Body of pancreas (tissue), 4 donors: ENCODE measurements around the gene SPAG9. TPM values are rescaled to one million over a fixed set of nuclear protein-coding genes. Genes with fewer than 3 reads are reported as not detected.

ENCODE experiments used
- ATAC-seq: fragments of 150-250 bp; one replicate; pipeline ENCODE4 v1.9.1; 2016
- DNase-seq, 4 donors: peaks; one replicate each; pipeline ENCODE4 v3.0.0-alpha.2; 2019
- H3K27ac ChIP-seq, 4 donors: fragments of 200-600 bp; sonication (generic); 1 replicate in 3 of 4; 2 replicates in 1 of 4; pipeline versions ENCODE4 v1.5.1 to v1.6.1; 2016 to 2019; ENCODE audit warnings: mild to moderate bottlenecking in 1 of 4, mixed read lengths in 1 of 4, moderate library complexity in 1 of 4
- H3K27me3 ChIP-seq, 2 donors: fragments of 200-600 bp; sonication (generic); one replicate each; pipeline ENCODE4 v1.6.0; 2016; ENCODE audit warnings: mild to moderate bottlenecking in 1 of 2
- H3K36me3 ChIP-seq, 2 donors: fragments of 200-600 bp; sonication (generic); replicated peaks in 1 of 2; 2 replicates each; pipeline ENCODE4 v1.5.1; 2016; ENCODE audit warnings: low read depth in 2 of 2; ENCODE audit not compliant: insufficient read depth in 1 of 2
- H3K4me1 ChIP-seq: fragments of 200-600 bp; sonication (generic); one replicate; pipeline ENCODE4 v1.6.0; 2016
- H3K4me3 ChIP-seq, 2 donors: fragments of 200-600 bp; sonication (generic); 1 replicate in 1 of 2; 2 replicates in 1 of 2; pipeline ENCODE4 v1.5.1; 2016 to 2019
- H3K9me3 ChIP-seq, 3 donors: fragments of 200-600 bp; sonication (generic); 1 replicate in 2 of 3; 2 replicates in 1 of 3; pipeline ENCODE4 v1.5.1; 2016
- POLR2A ChIP-seq, 3 donors: fragments of 450-650 bp; IDR thresholded peaks; one replicate each; pipeline ENCODE4 v1.6.1; 2016; ENCODE audit warnings: antibody characterized with exemption in 3 of 3, mild to moderate bottlenecking in 2 of 3
- WGBS, 2 donors: methylation state at CpG; one replicate each; pipeline ENCODE4 v1.1.5; 2017; 5-methylcytosine and 5-hydroxymethylcytosine counted together
- intact Hi-C: fragments of 100-400 bp; cut with DNase I; formaldehyde crosslinking; loops from one replicate; pipeline ENCODE4 v1.15.1; 2023
- total RNA-seq, 2 donors: library from RNA; depleted of rRNA; stranded (reverse); fragments of >200 nt; gene quantifications; one replicate each; pipeline ENCODE4 v1.1.0, GENCODE V29; 2016
- TF ChIP-seq, protein P1 (sequence below), 7 experiments: fragments of 450-650 bp in 4 of 7; fragments of 200-600 bp in 3 of 7; sonication (generic) in 3 of 7; IDR thresholded peaks; one replicate each; pipeline ENCODE4 v1.5.1; 2016 to 2019; ENCODE audit warnings: antibody characterized with exemption in 7 of 7

Gene SPAG9
- total RNA-seq, result 10 to 100 TPM; 49.8 to 76.8 TPM

DNA sequence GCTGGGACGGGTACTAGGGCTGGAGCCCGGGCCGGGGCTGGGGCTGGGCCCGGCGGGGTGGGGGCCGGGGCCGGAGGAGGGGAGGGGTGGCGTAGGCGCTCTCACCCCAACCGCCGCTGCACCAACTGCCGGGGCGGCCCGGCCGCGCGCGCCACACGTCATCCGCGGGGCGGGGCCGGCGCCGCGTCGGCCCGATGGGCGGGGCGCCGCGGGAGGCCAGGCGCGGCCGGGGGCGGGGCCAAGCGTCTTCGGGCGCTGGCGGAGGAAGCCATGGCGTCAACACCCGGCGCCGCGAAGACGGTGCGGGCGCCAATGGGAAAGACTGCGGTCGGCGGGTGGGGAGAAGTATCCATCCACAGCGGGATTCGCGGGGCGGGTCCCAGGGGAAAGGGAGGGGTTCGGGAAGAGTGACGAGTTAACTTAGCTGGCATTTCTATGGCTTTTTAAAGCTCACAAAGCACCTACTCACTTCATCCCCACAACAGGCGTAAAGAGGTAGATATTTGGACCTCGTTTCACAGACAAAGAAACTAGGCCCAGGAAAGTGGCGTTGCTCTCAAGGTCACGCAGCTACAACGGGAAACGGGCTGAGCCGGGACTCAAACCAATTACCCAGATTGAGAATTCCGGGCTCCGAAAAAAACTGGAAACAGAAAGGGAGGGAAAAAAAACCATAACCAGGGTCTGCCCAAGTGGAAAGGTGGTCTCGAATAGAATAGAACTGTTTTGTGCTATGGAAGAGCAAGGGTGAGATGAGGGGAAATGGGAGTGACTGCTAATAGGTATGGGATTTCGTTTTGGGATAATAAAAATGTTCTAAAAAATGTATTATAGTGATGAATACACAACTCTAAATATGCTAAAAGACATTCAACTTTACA lies at the start of gene SPAG9:
SPAG9 (minus strand) TSS at position 130 of the 881 bp plus-strand sequence. CDS start 212 bp downstream, outside the sequence.
- H3K36me3 ChIP-seq, result no peaks in the 10 kb centered on the region
- peak within 1 kb of the TSS; percentile 83 to 89 for H3K4me3 ChIP-seq
- H3K9me3 ChIP-seq, result no peaks in the 10 kb centered on the region
- intact Hi-C loops, result no loop called here
- H3K4me1 ChIP-seq, result peaks cover 54% of the 10 kb centered on the region
- DNase-seq (peak; percentile 95 to 96 (median 96)), ATAC-seq (peak; percentile 81)
- peak within 1 kb of the TSS; percentile 94 to 100 (median 98) for H3K27ac ChIP-seq
- TF ChIP-seq POLR2A (IDR thresholded peaks at IDR 0.05), result peak in 2 of 3 donors; percentile 60 to 89
- TF ChIP-seq, protein P1, sequence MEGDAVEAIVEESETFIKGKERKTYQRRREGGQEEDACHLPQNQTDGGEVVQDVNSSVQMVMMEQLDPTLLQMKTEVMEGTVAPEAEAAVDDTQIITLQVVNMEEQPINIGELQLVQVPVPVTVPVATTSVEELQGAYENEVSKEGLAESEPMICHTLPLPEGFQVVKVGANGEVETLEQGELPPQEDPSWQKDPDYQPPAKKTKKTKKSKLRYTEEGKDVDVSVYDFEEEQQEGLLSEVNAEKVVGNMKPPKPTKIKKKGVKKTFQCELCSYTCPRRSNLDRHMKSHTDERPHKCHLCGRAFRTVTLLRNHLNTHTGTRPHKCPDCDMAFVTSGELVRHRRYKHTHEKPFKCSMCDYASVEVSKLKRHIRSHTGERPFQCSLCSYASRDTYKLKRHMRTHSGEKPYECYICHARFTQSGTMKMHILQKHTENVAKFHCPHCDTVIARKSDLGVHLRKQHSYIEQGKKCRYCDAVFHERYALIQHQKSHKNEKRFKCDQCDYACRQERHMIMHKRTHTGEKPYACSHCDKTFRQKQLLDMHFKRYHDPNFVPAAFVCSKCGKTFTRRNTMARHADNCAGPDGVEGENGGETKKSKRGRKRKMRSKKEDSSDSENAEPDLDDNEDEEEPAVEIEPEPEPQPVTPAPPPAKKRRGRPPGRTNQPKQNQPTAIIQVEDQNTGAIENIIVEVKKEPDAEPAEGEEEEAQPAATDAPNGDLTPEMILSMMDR (IDR thresholded peaks at IDR 0.05), result no peak
- WGBS, 2 donors, result 1 to 3% methylated on average over 24 to 57 of the region's 68 CpGs
- H3K27me3 ChIP-seq, result no peaks in the 10 kb centered on the region

- H3K27ac ChIP-seq, result no peak overlapping the region
- peaks cover 18 to 32% of the 10 kb centered on the region in 2 donors for H3K36me3 ChIP-seq
- H3K4me1 ChIP-seq, result peaks cover 15% of the 10 kb centered on the region
- H3K27me3 ChIP-seq, result no peaks in the 10 kb centered on the region
- H3K9me3 ChIP-seq, result no peaks in the 10 kb centered on the region
- TF ChIP-seq POLR2A (IDR thresholded peaks at IDR 0.05), result no peak
- TF ChIP-seq, protein P1 (IDR thresholded peaks at IDR 0.05), result no peak
- intact Hi-C loops, result no loop called here
- no peak overlapping the region for H3K4me3 ChIP-seq
- ATAC-seq, result no peak
- WGBS, 2 donors, result 90 to 100% methylated on average over 1 of the region's 1 CpG
- DNase-seq, result no peak
These were observed 48.7 kb upstream of the SPAG9 start for GRCh38 chr17:51169340-51169739.

- Histone ChIP-seq H3K4me3 (peak overlapping the region; percentile 46 to 85), H3K4me1 (peaks cover 15% of the 10 kb centered on the region), H3K36me3 (peaks cover 16 to 29% of the 10 kb centered on the region in 2 donors), H3K27me3 (no peaks in the 10 kb centered on the region), H3K27ac (peak overlapping the region; percentile 85 to 96 (median 94)), H3K9me3 (no peaks in the 10 kb centered on the region)
- intact Hi-C loops, result no loop called here
- peak; percentile 43 to 65 (median 60) for DNase-seq
- 9 to 49% methylated on average over 11 to 42 of the region's 42 CpGs for WGBS, 2 donors
- TF ChIP-seq POLR2A (IDR thresholded peaks at IDR 0.05), result no peak
- TF ChIP-seq, protein P1 (IDR thresholded peaks at IDR 0.05), result peak; percentile 54 to 74 (median 59)
- peak; percentile 49 for ATAC-seq
These were observed 46.6 kb upstream of the SPAG9 start for GRCh38 chr17:51166987-51167931.

DNA sequence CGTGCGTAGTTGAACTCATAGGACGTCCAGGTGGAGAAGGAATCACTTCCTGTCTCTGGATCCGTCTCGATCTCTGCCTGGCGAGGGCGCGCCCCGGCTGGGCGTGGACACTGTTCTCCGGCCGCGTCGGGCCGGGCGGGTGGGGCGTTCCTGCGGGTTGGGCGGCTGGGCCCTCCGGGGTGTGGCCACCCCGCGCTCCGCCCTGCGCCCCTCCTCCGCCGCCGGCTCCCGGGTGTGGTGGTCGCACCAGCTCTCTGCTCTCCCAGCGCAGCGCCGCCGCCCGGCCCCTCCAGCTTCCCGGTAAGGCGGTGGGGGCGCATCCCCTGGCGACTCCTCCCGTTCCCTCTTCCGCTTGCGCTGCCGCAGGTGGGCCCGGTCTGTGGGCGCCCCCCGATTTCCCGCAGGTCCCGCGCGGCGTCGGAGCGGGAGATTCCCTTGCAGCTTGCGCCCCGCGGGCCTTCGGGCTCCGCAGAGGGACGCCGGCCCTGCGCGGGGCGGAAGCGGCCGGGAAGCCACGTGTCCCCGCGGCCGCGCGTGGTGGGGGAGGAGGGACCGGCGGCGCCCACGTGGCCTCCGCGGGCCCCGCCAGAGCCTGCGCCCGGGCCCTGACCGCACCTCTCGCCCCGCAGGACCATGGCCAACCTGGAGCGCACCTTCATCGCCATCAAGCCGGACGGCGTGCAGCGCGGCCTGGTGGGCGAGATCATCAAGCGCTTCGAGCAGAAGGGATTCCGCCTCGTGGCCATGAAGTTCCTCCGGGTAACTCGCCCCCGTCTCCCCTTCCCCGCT lies 45.7 kb upstream of the SPAG9 start, which contains the start of gene NME2:
NME2 (plus strand) TSS at position 214 of the 789 bp plus-strand sequence; CDS start at position 634, 420 bp downstream.
- peak within 1 kb of the TSS; percentile 46 to 85 for H3K4me3 ChIP-seq
- H3K36me3 ChIP-seq, result peaks cover 7 to 26% of the 10 kb centered on the region in 2 donors
- no peaks in the 10 kb centered on the region for H3K9me3 ChIP-seq
- 0% methylated on average over 2 to 96 of the region's 98 CpGs for WGBS, 2 donors
- H3K4me1 ChIP-seq, result peaks cover 15% of the 10 kb centered on the region
- peak; percentile 92 to 93 (median 92) for DNase-seq
- H3K27me3 ChIP-seq, result no peaks in the 10 kb centered on the region
- TF ChIP-seq, protein P1 (IDR thresholded peaks at IDR 0.05), result no peak
- TF ChIP-seq POLR2A (IDR thresholded peaks at IDR 0.05), result peak in 2 of 3 donors; percentile 42 to 77
- H3K27ac ChIP-seq, result peak within 1 kb of the TSS; percentile 85 to 96 (median 94)
- peak; percentile 95 for ATAC-seq
- intact Hi-C loops, result no loop called here
